Hepatocyte (in vitro differentiated cells): ENCODE results near the gene ARHGDIG. TPM values are rescaled to one million over a fixed set of nuclear protein-coding genes. Genes with fewer than 3 reads are reported as not detected.

ENCODE experiments used
- DNase-seq: peaks from one replicate; pipeline ENCODE4 v3.0.0-alpha.2; 2016; ENCODE audit warnings: low spot score
- H2AFZ ChIP-seq: fragments of 200-600 bp; sonication (generic); 2 replicates; pipeline ENCODE4 v1.6.0; 2016; ENCODE audit warnings: antibody characterized with exemption, mild to moderate bottlenecking
- H3K27ac ChIP-seq: fragments of 200-600 bp; sonication (generic); 2 replicates; pipeline ENCODE4 v1.5.1; 2016; ENCODE audit warnings: mild to moderate bottlenecking
- H3K27me3 ChIP-seq: fragments of 200-600 bp; sonication (generic); 2 replicates; pipeline ENCODE4 v1.6.1; 2016
- H3K36me3 ChIP-seq: fragments of 200-600 bp; sonication (generic); replicated peaks from 2 replicates; pipeline ENCODE4 v1.5.1; 2016; ENCODE audit warnings: low read depth; ENCODE audit not compliant: insufficient read depth
- H3K4me1 ChIP-seq: fragments of 200-600 bp; sonication (generic); 2 replicates; pipeline ENCODE4 v1.5.1; 2016; ENCODE audit warnings: mild to moderate bottlenecking, moderate library complexity; ENCODE audit not compliant: insufficient read depth
- H3K4me2 ChIP-seq: fragments of 200-600 bp; sonication (generic); 2 replicates; pipeline ENCODE4 v1.6.0; 2016
- H3K4me3 ChIP-seq: fragments of 200-600 bp; sonication (generic); 2 replicates; pipeline ENCODE4 v1.5.1; 2016; ENCODE audit warnings: mild to moderate bottlenecking
- H3K79me2 ChIP-seq: fragments of 200-600 bp; sonication (generic); 2 replicates; pipeline ENCODE4 v1.6.0; 2017; ENCODE audit warnings: mild to moderate bottlenecking
- H3K9me2 ChIP-seq: fragments of 200-600 bp; sonication (generic); replicated peaks from 2 replicates; pipeline ENCODE4 v1.6.0; 2017; ENCODE audit warnings: mild to moderate bottlenecking; ENCODE audit not compliant: insufficient read depth
- H3K9me3 ChIP-seq: fragments of 200-600 bp; sonication (generic); 2 replicates; pipeline ENCODE4 v1.5.1; 2016; ENCODE audit warnings: low read depth, mild to moderate bottlenecking
- H4K20me1 ChIP-seq: fragments of 200-600 bp; sonication (generic); 2 replicates; pipeline ENCODE4 v1.6.0; 2016; ENCODE audit warnings: mild to moderate bottlenecking; ENCODE audit not compliant: insufficient read depth, poor library complexity, severe bottlenecking
- EZH2 ChIP-seq: fragments of 200-600 bp; sonication (generic); IDR thresholded peaks from 2 replicates; pipeline ENCODE4 v1.6.1; 2016; ENCODE audit warnings: antibody characterized with exemption, mild to moderate bottlenecking, borderline replicate concordance
- EZH2phosphoT487 ChIP-seq: fragments of 200-600 bp; sonication (generic); IDR thresholded peaks from one replicate; pipeline ENCODE4 v1.6.1; 2018; ENCODE audit warnings: antibody characterized with exemption, mild to moderate bottlenecking, low read depth, moderate library complexity; ENCODE audit not compliant: unreplicated experiment, severe bottlenecking
- WGBS: methylation state at CpG from one replicate; pipeline ENCODE4 v1.1.6; 2016; ENCODE audit warnings: low lambda C conversion rate; ENCODE audit errors: missing lambda C conversion rate; 5-methylcytosine and 5-hydroxymethylcytosine counted together
- polyA plus RNA-seq: library from polyadenylated mRNA; unstranded; fragments of >200 nt; fragmentation: Nextera tagmentation; extraction: Ambion mirVana; gene quantifications from 2 replicates; pipeline ENCODE4 v1.2.1, GENCODE V29; 2016
- total RNA-seq: library from RNA; depleted of rRNA; stranded (reverse); fragments of >200 nt; gene quantifications from 2 replicates; pipeline ENCODE4 v1.2.3, GENCODE V29; 2014
- TF ChIP-seq, protein P1 (sequence below): fragments of 200-600 bp; sonication (generic); IDR thresholded peaks from 2 replicates; pipeline ENCODE4 v1.5.1; 2016; ENCODE audit warnings: antibody characterized with exemption, mild to moderate bottlenecking; ENCODE audit not compliant: poor library complexity

ARHGDIG gene
- total and polyA plus RNA-seq, 2 experiments from 2014 or later = 1.1 TPM; not detected in 1

DNA sequence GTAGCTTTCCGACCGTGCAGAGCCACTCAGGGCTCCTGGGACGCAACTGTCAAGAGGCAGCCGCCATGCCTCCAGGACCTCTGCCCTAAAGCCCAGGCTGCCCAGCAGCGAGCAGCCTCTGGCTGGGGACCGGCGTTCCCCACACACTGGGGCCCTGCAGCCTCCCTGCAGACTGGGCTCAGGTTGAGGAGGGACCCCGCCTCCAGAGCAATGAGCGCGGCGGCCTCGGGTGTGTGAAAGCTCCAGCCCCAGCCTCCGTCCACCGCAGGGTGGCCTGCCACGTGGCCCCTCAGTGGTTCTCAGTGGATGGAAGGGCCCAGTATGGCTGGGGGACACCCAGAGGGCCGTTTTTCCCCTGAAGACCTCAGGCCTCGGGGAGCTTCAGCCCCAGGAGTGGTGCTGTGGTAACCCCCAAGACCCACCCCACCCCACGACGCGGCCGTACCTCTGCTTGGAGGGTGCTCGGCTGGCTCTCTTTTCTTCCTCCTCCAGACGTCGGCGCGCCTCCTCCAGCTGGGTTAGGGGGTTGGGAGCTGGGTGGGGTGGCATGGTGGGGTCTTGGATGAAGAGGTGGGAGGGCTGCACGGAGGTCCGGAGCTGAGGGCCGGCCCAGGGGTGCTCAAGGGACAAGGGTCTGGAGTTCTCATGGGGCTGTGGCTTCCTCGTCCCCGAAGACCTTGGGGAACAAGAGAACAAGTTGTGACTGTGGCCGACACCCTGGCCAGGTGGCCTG, 12.8 kb downstream of the ARHGDIG start:
- H4K20me1 ChIP-seq = no peaks in the 10 kb centered on the region
- no peaks in the 10 kb centered on the region for H3K9me3 ChIP-seq
- WGBS = 95% methylated on average over 24 of the region's 32 CpGs
- H3K36me3 ChIP-seq = no peaks in the 10 kb centered on the region
- no peaks in the 10 kb centered on the region for H3K79me2 ChIP-seq
- TF ChIP-seq EZH2phosphoT487 (no peak), EZH2 (no peak)
- TF ChIP-seq, protein P1, sequence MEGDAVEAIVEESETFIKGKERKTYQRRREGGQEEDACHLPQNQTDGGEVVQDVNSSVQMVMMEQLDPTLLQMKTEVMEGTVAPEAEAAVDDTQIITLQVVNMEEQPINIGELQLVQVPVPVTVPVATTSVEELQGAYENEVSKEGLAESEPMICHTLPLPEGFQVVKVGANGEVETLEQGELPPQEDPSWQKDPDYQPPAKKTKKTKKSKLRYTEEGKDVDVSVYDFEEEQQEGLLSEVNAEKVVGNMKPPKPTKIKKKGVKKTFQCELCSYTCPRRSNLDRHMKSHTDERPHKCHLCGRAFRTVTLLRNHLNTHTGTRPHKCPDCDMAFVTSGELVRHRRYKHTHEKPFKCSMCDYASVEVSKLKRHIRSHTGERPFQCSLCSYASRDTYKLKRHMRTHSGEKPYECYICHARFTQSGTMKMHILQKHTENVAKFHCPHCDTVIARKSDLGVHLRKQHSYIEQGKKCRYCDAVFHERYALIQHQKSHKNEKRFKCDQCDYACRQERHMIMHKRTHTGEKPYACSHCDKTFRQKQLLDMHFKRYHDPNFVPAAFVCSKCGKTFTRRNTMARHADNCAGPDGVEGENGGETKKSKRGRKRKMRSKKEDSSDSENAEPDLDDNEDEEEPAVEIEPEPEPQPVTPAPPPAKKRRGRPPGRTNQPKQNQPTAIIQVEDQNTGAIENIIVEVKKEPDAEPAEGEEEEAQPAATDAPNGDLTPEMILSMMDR = no peak
- H3K27me3 ChIP-seq = no peaks in the 10 kb centered on the region
- DNase-seq = no peak
- no peak overlapping the region for H3K27ac ChIP-seq
- no peaks in the 10 kb centered on the region for H3K4me1 ChIP-seq
- no peak overlapping the region for H3K4me3 ChIP-seq
- H3K9me2 ChIP-seq = no peaks in the 10 kb centered on the region
- H3K4me2 ChIP-seq = no peak overlapping the region
- H2AFZ ChIP-seq = no peak overlapping the region

- Histone ChIP-seq H4K20me1 (no peaks in the 10 kb centered on the region), H3K9me3 (no peaks in the 10 kb centered on the region), H2AFZ (no peak overlapping the region), H3K4me3 (no peak overlapping the region), H3K79me2 (no peaks in the 10 kb centered on the region), H3K36me3 (no peaks in the 10 kb centered on the region), H3K4me1 (no peaks in the 10 kb centered on the region), H3K9me2 (no peaks in the 10 kb centered on the region), H3K27ac (no peak overlapping the region), H3K27me3 (no peaks in the 10 kb centered on the region), H3K4me2 (no peak overlapping the region)
- TF ChIP-seq EZH2phosphoT487 (no peak), EZH2 (no peak)
- TF ChIP-seq, protein P1 = no peak
- WGBS = 98% methylated on average over 13 of the region's 14 CpGs
- no peak for DNase-seq
These were observed 15.9 kb downstream of the ARHGDIG start for GRCh38 chr16:296276-296675.

DNA sequence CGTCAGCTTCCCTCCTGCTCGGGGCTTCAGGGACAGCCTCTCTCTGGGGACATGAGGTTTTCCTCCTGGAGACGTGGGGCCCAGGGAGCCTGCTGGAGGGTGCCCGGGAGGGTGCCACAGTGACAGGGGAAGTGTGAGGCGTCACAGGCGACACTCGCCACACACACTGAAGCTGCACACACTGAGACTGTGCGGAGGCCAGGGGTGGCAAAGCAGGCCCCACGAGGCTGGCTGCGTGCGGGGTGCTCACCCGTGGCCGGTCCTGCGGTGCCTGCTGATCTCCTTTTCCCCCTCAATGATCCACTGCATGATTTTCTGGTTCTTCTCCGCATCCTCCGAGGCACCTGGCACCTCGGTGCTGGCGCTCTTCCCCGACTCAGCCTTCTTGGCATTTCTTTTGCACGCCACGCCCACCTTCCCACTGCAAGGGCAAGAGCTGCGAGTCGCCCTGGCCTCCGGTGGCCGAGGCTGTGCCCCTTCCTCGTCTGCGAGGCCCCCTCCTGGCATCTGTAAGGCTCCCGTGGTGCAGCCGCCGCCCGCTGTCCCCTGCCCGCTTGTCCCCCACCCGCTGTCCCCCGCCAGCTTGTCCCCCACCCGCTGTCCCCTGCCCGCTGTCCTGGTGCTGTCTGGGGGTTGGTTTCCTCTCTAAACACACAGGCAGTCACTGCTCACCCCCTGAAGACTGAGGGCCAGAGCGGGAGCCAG, 16.6 kb downstream of the ARHGDIG start:
- Histone ChIP-seq H3K9me2 (no peaks in the 10 kb centered on the region), H3K4me1 (no peaks in the 10 kb centered on the region), H3K79me2 (no peaks in the 10 kb centered on the region), H3K27ac (no peak overlapping the region), H3K27me3 (no peaks in the 10 kb centered on the region), H3K4me2 (no peak overlapping the region), H2AFZ (no peak overlapping the region), H3K9me3 (no peaks in the 10 kb centered on the region), H4K20me1 (no peaks in the 10 kb centered on the region), H3K4me3 (no peak overlapping the region), H3K36me3 (no peaks in the 10 kb centered on the region)
- WGBS = 96% methylated on average over 34 of the region's 37 CpGs
- DNase-seq = no peak
- no peak for TF ChIP-seq EZH2
- TF ChIP-seq, protein P1 = no peak
- no peak for TF ChIP-seq EZH2phosphoT487
